Activated naive CD4-positive, alpha-beta T cell treated with anti-CD3 and anti-CD28 coated beads, Interleukin-2, amount 50 U/mL, for 24 hours (primary cell): Measurements from ENCODE around the gene HLTF.
"Not testable (repeated sequence)": the region's sequence is repeated elsewhere in the genome, so short reads cannot be mapped to it uniquely, and the experiment has no call there.

Source experiments
- H3K27ac Mint-ChIP-seq: one replicate; pipeline ENCODE4 v1.8.0; 2021; ENCODE audit warnings: mild to moderate bottlenecking, mixed read lengths
- H3K27me3 Mint-ChIP-seq: one replicate; pipeline ENCODE4 v1.8.0; 2021; ENCODE audit warnings: mixed read lengths
- H3K36me3 Mint-ChIP-seq: one replicate; pipeline ENCODE4 v1.8.0; 2021; ENCODE audit warnings: mixed read lengths
- H3K4me1 Mint-ChIP-seq: one replicate; pipeline ENCODE4 v1.8.0; 2021; ENCODE audit warnings: mixed read lengths
- H3K4me3 Mint-ChIP-seq: one replicate; pipeline ENCODE4 v1.8.0; 2021; ENCODE audit warnings: mild to moderate bottlenecking, mixed read lengths
- H3K9me3 Mint-ChIP-seq: one replicate; pipeline ENCODE4 v1.8.0; 2021; ENCODE audit warnings: mixed read lengths

The HLTF gene

DNA sequence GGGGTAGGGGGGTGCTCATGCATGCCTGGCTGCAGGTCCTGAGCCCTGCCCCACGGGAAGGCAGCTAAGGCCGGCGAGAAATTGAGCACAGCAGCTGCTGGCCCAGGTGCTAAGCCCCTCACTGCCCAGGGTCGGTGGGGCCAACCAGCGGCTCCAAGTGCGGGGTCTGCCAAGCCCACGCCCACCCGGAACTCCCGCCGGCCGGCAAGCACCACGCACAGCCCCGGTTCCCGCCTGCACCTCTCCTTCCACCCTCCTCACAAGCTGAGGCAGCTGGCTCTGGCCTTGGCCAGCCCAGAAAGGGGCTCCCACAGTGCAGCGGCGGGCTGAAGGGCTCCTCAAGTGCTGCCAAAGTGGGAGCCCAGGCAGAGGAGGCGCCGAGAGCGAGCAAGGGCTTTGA, 11.7 kb upstream of the HLTF start:
- not testable (repeated sequence) for H3K27me3 Mint-ChIP-seq, H3K4me1 Mint-ChIP-seq, H3K27ac Mint-ChIP-seq, H3K4me3 Mint-ChIP-seq, H3K9me3 Mint-ChIP-seq, H3K36me3 Mint-ChIP-seq

DNA sequence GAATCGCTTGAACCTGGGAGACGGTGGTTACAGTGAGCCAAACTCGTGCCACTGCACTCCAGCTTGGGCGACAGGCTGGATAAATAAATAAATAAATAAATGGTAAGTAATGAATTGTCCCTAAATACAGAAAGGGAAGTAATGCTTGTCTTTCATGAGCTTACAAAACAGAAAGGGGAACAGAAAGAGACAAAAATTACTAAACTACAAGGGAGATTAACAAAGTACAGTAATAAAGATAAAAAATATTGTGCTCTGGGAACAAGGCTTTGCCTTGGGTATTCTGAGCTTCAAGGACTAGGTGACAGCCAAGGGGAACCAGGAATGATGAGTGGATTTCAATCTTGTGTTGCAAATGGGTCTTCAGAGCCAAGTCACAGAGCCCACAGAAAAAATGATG, 9.2 kb upstream of the HLTF start:
- Mint-ChIP-seq H3K4me3 (no peak overlapping the region), H3K4me1 (no peaks in the 10 kb centered on the region), H3K27ac (no peak overlapping the region), H3K9me3 (no peaks in the 10 kb centered on the region), H3K27me3 (no peaks in the 10 kb centered on the region), H3K36me3 (no peaks in the 10 kb centered on the region)

DNA sequence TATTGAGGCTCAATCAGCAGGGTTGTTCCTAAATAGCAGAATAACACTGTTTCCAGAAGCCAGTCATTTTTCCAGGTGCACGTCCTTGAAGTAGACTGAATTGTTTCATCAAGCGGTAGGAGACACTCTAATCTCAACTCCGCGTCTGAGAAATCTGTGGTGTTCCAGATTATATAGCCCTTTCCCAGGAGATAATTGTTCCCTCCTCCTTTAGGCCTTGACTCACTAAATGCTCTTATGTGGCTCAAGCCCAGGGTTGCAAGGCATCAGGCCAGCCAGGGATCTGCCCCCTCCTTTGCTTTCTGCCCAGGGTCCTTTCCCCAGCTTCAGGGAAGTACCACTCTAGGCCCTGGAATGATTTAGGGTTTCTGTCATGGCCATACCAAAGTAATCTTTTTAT, 5.7 kb upstream of the HLTF start:
- Mint-ChIP-seq H3K36me3 (no peaks in the 10 kb centered on the region), H3K27ac (no peak overlapping the region), H3K27me3 (no peaks in the 10 kb centered on the region), H3K9me3 (no peaks in the 10 kb centered on the region), H3K4me1 (no peaks in the 10 kb centered on the region), H3K4me3 (no peak overlapping the region)

GRCh38 chr3:149090907-149091306, 4.6 kb upstream of the HLTF start:
- Mint-ChIP-seq H3K27me3 (no peaks in the 10 kb centered on the region), H3K27ac (no peak overlapping the region), H3K4me3 (no peak overlapping the region), H3K36me3 (no peaks in the 10 kb centered on the region), H3K4me1 (peaks cover 4% of the 10 kb centered on the region), H3K9me3 (no peaks in the 10 kb centered on the region)

GRCh38 chr3:149090461-149090860, 4.1 kb upstream of the HLTF start:
- H3K27me3 Mint-ChIP-seq = no peaks in the 10 kb centered on the region
- H3K4me1 Mint-ChIP-seq = peaks cover 8% of the 10 kb centered on the region
- no peak overlapping the region for H3K27ac Mint-ChIP-seq
- H3K36me3 Mint-ChIP-seq = no peaks in the 10 kb centered on the region
- H3K9me3 Mint-ChIP-seq = no peaks in the 10 kb centered on the region
- no peak overlapping the region for H3K4me3 Mint-ChIP-seq

GRCh38 chr3:149089395-149089794, 3.1 kb upstream of the HLTF start:
- H3K4me3 Mint-ChIP-seq = no peak overlapping the region
- no peaks in the 10 kb centered on the region for H3K9me3 Mint-ChIP-seq
- peaks cover 18% of the 10 kb centered on the region for H3K4me1 Mint-ChIP-seq
- no peak overlapping the region for H3K27ac Mint-ChIP-seq
- peaks cover 2% of the 10 kb centered on the region for H3K36me3 Mint-ChIP-seq
- H3K27me3 Mint-ChIP-seq = no peaks in the 10 kb centered on the region

DNA sequence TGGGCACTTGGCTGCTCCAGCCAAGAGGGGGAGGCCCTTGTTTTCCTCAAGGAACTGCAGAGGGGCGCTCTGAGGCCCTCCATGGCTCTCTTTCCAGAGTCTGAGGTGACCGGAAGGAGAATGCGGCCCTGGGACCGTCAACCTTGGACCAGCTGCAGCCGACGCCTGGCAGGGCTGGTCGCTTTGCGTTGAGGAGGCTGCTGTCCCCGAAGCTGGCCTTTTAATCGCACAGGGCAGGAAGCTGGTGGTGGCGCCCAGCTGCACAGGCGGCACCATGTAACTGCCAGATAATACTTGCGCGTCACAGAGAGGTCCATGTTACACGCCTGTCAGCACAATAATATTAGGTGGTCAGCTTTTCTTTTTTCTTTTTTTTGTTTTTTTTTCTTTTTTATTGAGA, 875 bp upstream of the HLTF start:
- peaks cover 28% of the 10 kb centered on the region for H3K4me1 Mint-ChIP-seq
- H3K27me3 Mint-ChIP-seq = no peaks in the 10 kb centered on the region
- H3K9me3 Mint-ChIP-seq = no peaks in the 10 kb centered on the region
- H3K36me3 Mint-ChIP-seq = peaks cover 3% of the 10 kb centered on the region
- no peak overlapping the region for H3K4me3 Mint-ChIP-seq
- H3K27ac Mint-ChIP-seq = no peak overlapping the region

DNA sequence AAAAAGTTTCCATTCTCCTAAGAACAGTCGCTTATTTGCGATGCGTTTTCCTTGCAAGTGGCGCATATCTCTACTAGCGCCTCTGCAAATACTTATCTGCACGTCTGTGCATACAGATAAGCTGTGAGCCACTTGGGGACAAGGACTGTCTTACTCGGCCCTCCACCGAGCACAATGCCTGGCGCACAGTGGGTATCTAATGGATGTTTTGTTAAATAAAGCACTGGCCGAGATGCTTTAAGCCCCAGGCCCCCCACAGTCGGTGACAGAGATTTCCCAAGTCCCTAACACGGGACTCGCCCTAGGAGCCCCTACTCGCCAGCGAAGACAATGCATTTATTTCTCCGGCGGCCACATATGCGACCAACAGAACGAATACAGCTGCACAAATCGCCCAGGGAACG, 503 bp downstream of the HLTF start:
- peaks cover 28% of the 10 kb centered on the region for H3K4me1 Mint-ChIP-seq
- H3K27ac Mint-ChIP-seq = peak overlapping the region; percentile 66
- H3K9me3 Mint-ChIP-seq = no peaks in the 10 kb centered on the region

GRCh38 chr3:149081772-149082171, 4.6 kb downstream of the HLTF start:
- no peak overlapping the region for H3K4me3 Mint-ChIP-seq

More for the DNA sequence above, 503 bp downstream of the HLTF start:
- peaks cover 3% of the 10 kb centered on the region for H3K36me3 Mint-ChIP-seq
- no peaks in the 10 kb centered on the region for H3K27me3 Mint-ChIP-seq
- H3K4me3 Mint-ChIP-seq = peak overlapping the region; percentile 96

GRCh38 chr3:149080699-149081091, 5.6 kb downstream of the HLTF start:
- Mint-ChIP-seq H3K9me3 (no peaks in the 10 kb centered on the region), H3K4me1 (peaks cover 30% of the 10 kb centered on the region), H3K36me3 (peaks cover 10% of the 10 kb centered on the region), H3K27ac (no peak overlapping the region), H3K4me3 (no peak overlapping the region), H3K27me3 (no peaks in the 10 kb centered on the region)

More at GRCh38 chr3:149081772-149082171, 4.6 kb downstream of the HLTF start:
- Mint-ChIP-seq H3K9me3 (no peaks in the 10 kb centered on the region), H3K27me3 (no peaks in the 10 kb centered on the region), H3K27ac (no peak overlapping the region), H3K4me1 (peaks cover 34% of the 10 kb centered on the region), H3K36me3 (peaks cover 10% of the 10 kb centered on the region)

DNA sequence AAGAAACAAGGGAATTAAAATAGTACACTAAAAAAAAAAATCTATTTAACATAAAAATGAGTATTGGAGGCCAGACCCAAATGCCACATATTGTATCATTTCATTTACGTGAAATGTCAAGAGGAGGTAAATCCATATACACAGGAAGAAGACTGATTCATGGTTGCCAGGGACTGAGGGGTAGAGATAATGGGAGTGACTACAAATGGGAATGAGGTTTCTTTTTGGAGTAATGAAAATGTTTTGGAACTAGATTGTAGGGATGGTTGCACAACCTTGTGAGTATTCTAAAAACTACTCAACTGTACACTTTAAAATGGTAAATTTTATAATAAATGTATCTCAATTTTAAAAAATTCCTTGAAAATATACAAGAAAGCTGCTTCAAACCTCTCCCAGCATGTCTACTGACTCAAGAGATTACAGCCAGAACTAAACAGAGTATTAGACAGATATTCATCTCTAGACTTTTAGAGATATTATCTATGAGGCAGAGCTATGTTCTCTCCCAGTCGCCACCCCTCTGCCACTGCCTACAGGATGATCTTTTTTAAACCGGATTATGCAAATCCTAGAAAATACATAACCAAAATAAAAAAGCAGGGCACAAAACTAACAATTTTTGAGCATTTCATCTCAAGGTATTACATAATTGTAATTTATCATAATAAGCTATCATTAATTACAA, 6.2 kb downstream of the HLTF start:
- H3K4me1 Mint-ChIP-seq = peaks cover 25% of the 10 kb centered on the region
- peaks cover 10% of the 10 kb centered on the region for H3K36me3 Mint-ChIP-seq
- H3K4me3 Mint-ChIP-seq = no peak overlapping the region
- H3K9me3 Mint-ChIP-seq = no peaks in the 10 kb centered on the region
- no peaks in the 10 kb centered on the region for H3K27me3 Mint-ChIP-seq
- no peak overlapping the region for H3K27ac Mint-ChIP-seq

DNA sequence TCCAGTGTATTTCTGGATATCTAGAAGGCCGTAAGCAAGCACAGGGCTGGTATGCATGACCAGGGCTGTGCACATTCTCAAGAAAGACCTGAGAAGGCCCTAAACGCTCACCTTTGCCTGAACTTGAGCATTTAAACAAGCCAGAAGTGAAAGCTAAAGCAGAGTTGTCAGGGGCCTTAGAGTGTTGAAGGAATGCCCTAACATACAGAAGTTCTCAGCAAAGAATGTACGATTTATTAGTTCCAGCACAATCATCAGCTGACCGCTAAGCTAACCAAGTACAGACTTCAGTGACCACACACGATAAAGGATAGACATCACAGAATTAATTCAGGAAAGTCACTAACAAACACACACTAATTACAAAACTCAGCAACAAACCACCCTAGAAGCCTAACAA, 8.7 kb downstream of the HLTF start:
- Mint-ChIP-seq H3K27ac (no peak overlapping the region), H3K4me3 (no peak overlapping the region), H3K9me3 (no peaks in the 10 kb centered on the region), H3K27me3 (no peaks in the 10 kb centered on the region), H3K36me3 (peaks cover 8% of the 10 kb centered on the region), H3K4me1 (peaks cover 8% of the 10 kb centered on the region)

DNA sequence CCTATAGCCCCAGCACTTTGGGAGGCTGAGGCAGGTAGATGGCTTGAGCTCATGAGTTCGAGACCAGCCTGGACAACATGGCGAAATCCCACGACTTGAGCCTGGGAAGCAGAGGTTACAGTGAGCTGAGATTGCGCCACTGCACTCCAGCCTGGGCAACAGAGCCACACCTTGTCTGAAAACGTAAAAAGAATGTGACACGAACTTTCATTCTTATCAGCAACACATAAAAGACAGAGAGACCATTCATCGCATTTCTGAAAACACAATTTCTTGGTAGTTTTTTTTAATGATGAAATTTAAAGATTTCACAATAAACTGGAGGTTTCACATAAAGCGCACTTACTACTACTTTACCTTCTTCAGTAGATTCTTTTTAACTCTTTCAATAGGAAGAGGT, 18.4 kb downstream of the HLTF start:
- H3K27ac Mint-ChIP-seq = no peak overlapping the region
- H3K9me3 Mint-ChIP-seq = no peaks in the 10 kb centered on the region
- H3K4me3 Mint-ChIP-seq = no peak overlapping the region
- H3K27me3 Mint-ChIP-seq = no peaks in the 10 kb centered on the region
- H3K36me3 Mint-ChIP-seq = peaks cover 15% of the 10 kb centered on the region
- no peaks in the 10 kb centered on the region for H3K4me1 Mint-ChIP-seq

DNA sequence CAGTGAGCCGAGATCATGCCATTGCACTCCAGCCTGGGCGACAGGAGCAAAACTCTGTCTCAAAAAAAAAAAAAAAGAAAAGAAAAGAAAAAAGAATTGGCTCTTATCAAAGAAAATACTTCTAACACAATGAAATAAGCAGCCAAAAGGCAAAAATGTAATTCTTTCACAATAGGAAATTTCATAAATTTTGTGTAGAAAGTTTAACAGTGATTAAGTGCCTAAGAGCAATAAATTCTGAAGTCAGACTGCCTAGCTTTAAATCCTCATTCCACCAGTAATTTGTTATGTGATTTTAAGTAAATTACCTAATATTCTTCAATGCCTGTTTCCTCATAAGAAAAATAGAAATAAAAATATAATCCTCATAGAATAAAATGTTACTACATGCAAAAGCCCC, 24.6 kb downstream of the HLTF start:
- H3K27me3 Mint-ChIP-seq = no peaks in the 10 kb centered on the region
- H3K36me3 Mint-ChIP-seq = peaks cover 26% of the 10 kb centered on the region
- H3K9me3 Mint-ChIP-seq = no peaks in the 10 kb centered on the region
- no peaks in the 10 kb centered on the region for H3K4me1 Mint-ChIP-seq
- H3K4me3 Mint-ChIP-seq = no peak overlapping the region
- H3K27ac Mint-ChIP-seq = no peak overlapping the region

DNA sequence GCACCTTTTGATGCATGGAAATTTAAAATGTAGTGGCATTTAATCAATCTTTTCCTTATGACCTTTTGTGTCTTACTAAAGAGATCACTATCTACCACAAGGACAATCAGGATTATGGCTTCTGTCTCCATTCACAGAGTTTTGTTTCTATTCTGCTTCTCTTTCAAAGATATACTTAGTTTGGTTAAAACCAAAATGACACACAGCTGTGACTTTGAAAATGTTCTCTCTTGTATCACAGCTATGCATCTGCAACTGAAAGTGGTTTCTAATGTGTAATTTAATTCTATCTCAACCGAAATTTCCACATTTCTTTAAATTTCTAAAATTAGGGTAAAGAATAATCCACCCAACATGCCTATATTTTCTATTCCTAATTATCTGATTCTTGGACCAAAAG, 27.7 kb downstream of the HLTF start:
- Mint-ChIP-seq H3K27ac (no peak overlapping the region), H3K36me3 (peaks cover 38% of the 10 kb centered on the region), H3K9me3 (no peaks in the 10 kb centered on the region), H3K4me3 (no peak overlapping the region), H3K4me1 (no peaks in the 10 kb centered on the region), H3K27me3 (no peaks in the 10 kb centered on the region)

- Mint-ChIP-seq H3K27me3 (no peaks in the 10 kb centered on the region), H3K36me3 (peaks cover 38% of the 10 kb centered on the region), H3K4me3 (no peak overlapping the region), H3K4me1 (no peaks in the 10 kb centered on the region), H3K27ac (no peak overlapping the region), H3K9me3 (no peaks in the 10 kb centered on the region)
Observed at GRCh38 chr3:149058198-149058597, 28.1 kb downstream of the HLTF start.

DNA sequence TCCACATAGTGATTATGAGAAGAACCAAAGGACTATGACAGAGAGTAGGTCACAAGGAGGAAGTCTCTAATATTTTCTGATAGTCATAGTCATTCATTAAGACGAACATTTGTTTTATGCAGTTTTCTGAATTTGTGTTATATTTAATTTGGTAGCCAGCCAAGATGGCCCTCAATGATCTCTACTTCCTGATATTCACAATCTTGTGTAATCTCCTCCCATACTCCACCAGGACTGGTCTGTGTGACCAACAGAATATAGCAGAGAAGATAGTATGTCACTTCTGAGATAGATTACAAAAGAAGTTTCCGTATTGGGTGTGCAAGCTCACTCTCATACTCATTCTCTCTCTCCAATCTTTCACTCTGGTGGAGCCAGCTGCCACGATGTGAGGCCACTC, 30.8 kb downstream of the HLTF start:
- H3K4me1 Mint-ChIP-seq = no peaks in the 10 kb centered on the region
- no peaks in the 10 kb centered on the region for H3K27me3 Mint-ChIP-seq
- H3K36me3 Mint-ChIP-seq = peaks cover 47% of the 10 kb centered on the region
- H3K27ac Mint-ChIP-seq = no peak overlapping the region
- no peaks in the 10 kb centered on the region for H3K9me3 Mint-ChIP-seq
- no peak overlapping the region for H3K4me3 Mint-ChIP-seq
